Activated CD4-positive, alpha-beta T cell treated with anti-CD3 and anti-CD28 coated beads, Interleukin-2, amount 50 U/mL, for 48 hours (primary cell): ENCODE measurements around the gene SNED1.

ENCODE experiments used
- DNase-seq, 2 experiments: peaks; one replicate each; pipeline ENCODE4 v3.0.0-alpha.2; 2020

SNED1 gene

DNA sequence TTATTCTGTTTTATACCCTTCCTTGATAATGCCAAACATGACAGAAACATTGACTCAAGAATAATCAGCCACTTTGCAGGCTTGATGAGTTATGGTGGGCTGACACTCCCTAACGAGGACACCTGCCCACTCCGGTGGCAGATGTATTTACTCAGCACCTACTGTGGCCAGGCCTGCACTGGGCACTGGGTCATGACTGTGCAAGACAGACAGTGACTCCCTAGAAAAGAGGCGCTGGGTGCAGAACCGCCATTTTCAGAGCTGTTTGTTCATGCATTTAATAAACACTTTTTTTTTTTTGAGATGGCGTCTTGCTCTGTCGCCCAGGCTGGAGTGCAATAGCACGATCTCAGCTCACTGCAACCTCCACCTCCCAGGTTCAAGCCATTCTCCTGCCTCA is 32.5 kb downstream of the SNED1 start:
- DNase-seq: no peak

DNA sequence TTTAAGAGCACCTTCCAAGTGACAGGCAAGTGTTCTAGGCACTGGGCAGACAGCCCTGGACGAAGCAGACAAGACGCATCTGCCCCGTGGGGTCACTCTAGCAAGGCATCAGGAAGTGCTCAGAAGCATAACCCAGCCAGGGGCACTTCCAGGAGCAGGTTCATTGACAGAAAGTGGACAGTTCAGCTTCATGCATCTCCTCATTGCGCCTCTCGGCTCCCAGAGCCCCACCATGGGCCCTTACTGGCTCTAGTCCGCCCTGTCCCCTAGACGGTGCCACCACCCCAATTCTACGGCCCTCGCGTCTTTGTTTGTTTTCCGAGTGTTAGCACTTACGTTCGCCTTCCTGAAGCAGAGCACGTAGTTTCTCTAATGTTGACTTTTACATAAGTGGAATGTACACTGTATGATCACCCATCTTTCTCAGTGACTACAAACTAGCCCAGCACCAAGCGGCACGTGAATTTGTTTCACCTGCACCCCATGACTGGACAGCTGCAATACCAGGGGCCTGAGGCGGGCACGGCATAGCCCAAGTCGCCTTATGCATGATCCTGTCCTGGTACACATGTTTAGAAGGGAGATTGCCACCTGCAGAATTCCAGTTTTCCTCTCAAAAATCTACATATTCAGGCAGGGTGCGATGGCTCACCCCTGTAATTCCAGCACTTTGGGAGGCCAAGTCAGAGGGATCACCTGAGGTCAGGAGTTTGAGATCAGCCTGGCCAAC is 33.2 kb downstream of the SNED1 start:
- no peak for DNase-seq

DNA sequence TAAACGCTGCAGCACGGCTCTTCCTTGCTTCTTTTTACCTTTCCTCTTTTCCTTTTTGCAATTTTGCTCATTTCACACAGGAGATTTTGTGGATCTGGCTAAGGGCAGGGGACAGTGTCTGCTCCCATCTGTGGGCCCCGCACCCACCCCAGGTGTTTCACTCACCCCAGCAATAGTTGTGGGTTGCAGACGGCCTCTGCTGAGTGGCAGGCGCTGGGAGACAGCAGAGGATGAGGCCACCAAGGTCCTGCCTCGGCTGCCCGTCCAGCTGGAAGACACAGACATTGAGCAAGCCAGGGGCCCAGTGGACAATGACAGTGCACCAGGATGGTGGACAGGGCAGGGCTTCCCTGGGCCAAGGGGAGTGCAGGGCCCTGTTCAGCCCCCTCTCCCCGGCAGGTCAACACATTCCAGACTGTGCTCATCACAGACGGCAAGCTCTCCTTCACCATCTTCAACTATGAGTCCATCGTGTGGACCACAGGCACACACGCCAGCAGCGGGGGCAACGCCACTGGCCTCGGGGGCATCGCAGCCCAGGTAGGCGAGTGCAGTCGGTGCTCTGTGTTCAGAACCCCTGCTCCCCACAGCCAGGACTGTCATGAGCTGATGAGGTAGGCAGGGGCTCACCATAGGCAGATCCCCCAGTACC is 35.0 kb downstream of the SNED1 start:
- no peak for DNase-seq

GRCh38 chr2:241033994-241034393 is 35.6 kb downstream of the SNED1 start:
- no peak for DNase-seq

DNA sequence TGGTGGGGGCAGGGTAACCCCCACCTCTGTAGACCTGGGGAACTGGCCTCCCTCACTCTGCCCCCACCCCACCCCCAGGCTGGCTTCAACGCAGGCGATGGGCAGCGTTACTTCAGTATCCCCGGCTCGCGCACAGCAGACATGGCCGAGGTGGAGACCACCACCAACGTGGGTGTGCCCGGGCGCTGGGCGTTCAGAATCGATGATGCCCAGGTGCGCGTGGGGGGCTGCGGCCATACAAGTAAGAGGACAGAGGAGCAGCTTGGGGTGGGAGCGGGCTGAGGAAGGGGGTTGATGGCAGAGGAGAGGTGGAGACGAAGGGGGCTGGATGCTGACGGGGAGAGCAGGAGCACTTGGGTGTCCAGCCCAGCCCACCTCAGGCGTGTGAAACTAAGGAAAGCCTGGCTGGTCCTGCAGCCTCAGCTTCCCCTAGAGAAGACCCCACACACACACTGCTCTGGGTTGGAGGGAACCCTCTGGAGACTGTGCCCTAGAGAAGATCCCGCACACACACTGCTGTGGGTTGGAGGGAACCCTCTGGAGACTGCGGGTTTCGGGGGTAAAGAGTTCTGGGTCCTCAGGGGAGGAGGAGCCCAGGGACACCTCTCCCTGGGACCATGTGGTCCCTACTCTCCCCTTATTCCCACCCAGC is 36.2 kb downstream of the SNED1 start:
- DNase-seq: no peak

DNA sequence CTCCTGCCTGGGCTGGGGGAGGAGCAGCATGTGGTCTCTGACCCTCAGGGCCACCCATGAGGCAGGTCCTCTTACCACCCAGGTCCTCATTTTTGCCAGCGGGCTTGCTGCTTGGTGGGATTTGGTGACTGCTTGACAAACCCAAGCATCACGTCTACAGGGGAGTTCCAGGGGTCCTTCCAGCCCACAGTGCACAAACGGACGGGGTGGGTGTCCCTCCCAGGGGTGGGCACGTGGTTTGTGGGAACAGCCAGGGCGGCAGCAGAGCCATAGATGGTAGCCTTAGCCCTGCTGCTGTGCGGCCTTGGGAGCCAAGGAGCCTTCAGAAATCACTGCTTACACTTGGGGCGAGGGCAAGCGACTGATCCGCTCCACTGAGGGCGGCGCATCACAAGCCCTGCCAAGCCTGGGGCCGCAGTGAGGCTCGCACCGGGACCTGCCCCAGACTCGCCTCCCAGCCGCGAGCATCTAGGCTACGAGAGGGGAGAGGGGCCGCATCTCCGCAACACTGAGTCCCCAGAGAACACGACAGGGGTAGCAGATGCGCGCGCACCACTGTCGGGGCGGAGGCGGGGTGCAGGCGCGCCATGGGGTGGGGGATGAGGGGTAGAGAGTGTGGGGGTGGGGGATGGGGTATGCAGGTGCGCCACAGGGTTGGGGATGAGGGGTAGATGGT is 36.9 kb downstream of the SNED1 start:
- DNase-seq: no peak

DNA sequence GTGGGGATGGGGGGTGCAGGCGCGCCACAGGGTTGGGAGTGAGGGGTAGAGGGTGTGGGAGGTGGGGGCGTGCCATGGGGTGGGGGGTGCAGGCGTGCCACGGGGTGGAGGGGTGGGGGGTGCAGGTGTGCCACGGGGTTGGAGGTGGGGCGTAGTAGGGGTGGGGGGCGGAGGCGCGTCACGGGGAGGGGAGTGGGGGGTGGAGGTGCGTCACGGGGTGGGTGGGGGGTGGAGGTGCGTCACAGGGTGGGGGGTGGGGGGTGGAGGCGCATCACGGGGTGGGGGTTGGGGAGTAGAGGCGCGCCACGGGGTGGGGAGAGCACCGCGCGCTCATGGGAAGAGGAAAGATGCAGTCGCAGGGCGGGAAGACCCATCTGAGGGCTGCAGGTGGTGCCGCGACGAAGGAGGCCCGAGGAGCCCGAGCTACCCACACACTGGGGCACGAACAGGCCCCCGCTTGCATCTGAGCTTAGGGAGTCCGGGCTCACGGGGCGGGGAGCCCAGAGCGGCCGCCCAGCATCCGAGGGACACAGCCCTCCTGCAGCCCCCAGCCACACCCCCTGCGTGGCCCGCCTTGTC is 37.5 kb downstream of the SNED1 start:
- DNase-seq: peak; percentile 16 to 23

GRCh38 chr2:241036397-241036963 is 38.1 kb downstream of the SNED1 start:
- peak; percentile 58 to 66 for DNase-seq

DNA sequence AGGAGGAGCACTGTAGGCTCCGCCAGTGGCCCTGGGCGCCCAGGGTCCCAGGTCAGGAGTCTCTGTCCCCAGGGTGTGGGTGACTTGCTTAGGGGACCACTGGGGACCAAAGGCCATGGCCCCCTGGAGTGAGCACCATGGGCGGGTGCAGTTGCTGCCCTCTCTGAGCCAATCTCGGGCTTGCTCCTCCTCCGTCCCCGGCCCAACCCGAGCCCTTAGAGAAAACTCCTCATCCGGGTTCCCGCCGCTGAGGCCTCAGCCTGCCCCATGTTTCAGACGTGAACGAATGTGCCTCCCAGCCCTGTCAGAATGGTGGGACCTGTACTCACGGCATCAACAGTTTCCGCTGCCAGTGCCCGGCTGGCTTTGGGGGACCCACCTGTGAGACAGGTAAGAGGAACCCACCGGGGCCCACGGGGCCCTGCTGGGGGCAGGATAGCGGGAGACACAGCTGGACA is 38.6 kb downstream of the SNED1 start:
- peak; percentile 10 to 20 for DNase-seq

DNA sequence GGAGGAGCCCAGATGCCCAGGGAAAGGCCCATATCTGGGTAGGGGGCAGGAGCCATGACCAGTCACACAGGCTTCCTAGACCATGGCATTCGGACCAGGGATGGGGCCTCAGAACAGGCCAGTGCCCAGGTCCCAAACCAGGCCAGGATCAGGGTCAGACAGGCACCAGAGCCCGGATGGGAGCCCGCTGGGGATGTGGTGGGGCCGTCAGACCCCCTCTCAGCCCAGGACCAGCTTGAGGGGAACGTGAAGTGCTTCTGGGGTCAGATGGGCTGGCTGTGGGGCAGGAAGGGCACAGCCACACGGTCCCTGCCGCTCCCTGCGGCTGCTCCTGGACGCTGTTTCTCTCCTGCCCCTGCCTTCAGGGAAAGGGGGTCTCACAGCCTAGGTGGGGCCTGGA is 39.1 kb downstream of the SNED1 start:
- DNase-seq: no peak

DNA sequence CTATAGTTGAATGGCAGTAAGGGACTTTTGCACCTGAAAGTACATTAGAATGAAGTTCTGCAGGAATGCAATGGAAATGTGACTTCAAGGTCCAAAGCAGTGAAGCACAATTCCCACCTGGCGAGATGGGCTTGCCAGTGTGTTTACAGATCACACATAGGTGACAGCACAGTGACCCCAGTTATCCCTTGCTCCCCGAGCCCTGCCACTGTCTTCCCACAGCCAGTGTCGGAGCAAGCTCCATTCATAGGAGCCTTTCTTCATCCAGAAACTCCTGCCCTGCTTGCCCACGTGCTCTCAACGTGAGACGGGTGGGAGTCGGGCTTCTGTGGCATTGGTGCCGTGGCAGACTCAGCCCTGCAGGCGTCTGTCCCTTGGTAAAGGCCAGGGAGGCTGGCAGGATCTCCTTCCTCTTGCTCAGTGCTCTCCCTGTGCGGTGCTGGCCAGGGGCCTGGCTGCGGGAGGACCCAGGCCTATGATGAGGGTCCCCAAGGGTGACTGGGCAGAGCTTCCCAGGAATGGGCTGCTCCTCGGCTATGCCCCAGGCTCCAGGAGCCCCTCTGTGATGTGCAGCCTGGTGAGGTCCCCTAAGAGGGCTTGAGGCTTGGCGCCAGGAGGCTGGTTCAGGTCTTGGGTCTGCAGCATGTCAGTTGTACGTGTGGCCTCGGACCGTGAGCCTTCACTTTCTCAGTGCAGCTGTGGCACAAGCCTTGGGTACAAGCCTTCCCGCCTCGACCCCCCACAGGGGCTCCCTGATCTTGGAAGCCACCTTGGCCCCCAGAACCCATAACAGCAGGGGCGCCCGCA is 40.2 kb downstream of the SNED1 start:
- no peak for DNase-seq

DNA sequence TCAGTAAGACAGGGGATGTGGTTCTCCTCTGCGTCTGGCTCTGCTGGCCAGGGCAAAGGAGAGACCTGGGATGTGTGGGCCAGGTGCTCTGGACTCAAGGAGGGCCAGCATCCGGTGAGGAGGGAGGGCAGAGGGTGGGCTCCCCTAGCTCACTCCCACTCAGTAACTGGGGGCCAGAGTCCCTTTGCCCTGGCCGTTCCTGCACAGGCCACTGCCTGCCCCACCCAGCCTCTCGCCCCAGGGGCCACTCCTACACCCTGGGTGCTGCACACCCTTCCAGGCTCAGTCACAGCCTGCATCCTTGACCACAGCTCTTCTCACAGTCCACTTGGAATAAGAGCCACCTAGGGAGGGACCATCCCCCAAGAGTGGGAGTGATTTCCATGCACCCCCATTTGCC is 41.0 kb downstream of the SNED1 start:
- no peak for DNase-seq

- no peak for DNase-seq
Observed at GRCh38 chr2:241040081-241040803, 41.8 kb downstream of the SNED1 start.

GRCh38 chr2:241041589-241042158 is 43.3 kb downstream of the SNED1 start:
- DNase-seq: no peak

- no peak for DNase-seq
Observed at GRCh38 chr2:241043581-241043980, 45.2 kb downstream of the SNED1 start.

- DNase-seq: no peak
Observed at GRCh38 chr2:241047253-241048010, 49.0 kb downstream of the SNED1 start.

GRCh38 chr2:241048149-241048948 is 49.9 kb downstream of the SNED1 start:
- DNase-seq: no peak

DNA sequence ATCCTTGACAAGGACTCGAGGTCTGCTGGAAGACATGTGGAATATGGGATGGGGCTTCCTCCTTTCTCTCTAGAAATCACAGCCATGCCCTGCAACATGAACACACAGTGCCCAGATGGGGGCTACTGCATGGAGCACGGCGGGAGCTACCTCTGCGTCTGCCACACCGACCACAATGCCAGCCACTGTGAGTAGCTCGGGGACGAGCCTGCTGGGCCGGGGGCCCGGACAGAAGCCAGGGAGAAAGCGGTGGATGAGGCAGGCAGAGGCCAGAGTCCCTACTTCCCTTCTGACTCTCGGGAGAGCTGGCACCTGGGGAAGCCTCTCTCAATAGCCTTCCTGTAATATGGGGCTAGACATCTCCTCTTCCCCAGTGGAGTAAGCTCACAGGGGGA is 50.5 kb downstream of the SNED1 start:
- no peak for DNase-seq
